HG03378 (cell line): Measurements from ENCODE around the gene MAPK1.
"Not testable (repeated sequence)": the region's sequence is repeated elsewhere in the genome, so short reads cannot be mapped to it uniquely, and the experiment has no call there.

Experiments used
- ATAC-seq: cut with Tn5 transposase; IDR thresholded peaks from one replicate; pipeline ENCODE4 v1.9.1; 2021; ENCODE audit warnings: mild to moderate bottlenecking, moderate library complexity; ENCODE audit not compliant: unreplicated experiment

MAPK1 gene

GRCh38 chr22:21867528-21868266, at the start of gene MAPK1:
TSS of gene MAPK1 (minus strand) at chr22:21867645. CDS start at chr22:21867440, 205 bp downstream.
- peak; percentile 83 for ATAC-seq

DNA sequence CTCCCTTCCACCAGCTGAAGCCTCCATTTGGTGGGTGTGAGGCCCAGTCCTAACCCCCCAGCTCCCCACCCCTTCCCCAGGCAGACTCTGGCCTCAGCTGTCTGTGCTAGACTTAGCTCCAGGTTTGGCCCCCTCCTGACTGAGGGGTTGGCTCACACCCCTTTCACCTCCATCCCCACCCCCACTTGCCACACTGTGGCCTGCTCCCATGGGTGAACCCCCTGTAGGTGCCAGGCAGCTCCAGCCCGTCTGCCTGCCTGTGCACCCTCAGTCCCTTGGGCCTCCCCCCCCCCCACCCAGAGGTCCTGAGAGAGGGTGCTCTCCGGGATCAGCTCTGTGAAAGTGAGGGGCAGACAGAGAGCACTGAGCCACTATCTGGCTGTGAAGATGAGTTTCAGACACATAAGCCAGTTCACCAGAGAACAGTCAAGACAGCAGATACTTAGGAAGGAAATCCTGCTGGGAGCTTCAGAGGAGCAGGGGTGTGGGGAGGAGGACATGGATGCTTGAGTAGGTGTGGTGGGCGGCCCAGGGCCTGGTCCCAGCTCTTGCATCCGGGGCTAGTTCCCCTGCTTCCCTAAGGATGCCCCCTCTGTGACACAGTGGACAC, 49.0 kb upstream of the MAPK1 start:
- ATAC-seq, result no peak

GRCh38 chr22:21915624-21916308, 48.3 kb upstream of the MAPK1 start:
- no peak for ATAC-seq

DNA sequence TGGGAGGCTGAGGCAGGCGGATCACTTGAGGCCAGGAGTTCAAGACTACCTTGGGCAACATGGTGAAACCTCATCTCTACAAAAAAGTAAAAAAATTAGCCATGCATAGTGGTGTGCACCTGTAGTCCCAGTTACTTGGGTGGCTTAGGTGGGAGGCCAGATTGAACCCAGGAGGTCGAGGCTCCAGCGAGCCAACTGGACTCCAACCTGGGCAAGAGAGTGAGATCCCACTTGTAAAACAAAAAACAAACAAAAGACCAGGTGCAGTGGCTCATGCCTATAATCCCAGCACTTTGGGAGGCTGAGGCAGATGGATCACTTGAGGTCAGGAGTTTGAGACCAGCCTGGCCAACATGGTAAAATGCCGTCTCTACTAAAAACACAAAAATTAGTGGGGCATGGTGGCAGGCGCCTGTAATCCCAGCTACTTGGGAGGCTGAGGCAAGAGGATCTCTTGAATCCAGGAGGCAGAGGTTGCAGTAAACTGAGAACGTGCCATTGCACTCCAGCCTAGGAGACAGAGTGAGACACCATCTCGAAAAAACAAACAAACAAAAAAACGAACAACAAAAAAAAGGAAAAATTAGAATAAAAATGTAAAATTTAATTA, 46.7 kb upstream of the MAPK1 start:
- not testable (repeated sequence) for ATAC-seq

GRCh38 chr22:21910367-21910766, 42.9 kb upstream of the MAPK1 start:
- ATAC-seq, result not testable (repeated sequence)

DNA sequence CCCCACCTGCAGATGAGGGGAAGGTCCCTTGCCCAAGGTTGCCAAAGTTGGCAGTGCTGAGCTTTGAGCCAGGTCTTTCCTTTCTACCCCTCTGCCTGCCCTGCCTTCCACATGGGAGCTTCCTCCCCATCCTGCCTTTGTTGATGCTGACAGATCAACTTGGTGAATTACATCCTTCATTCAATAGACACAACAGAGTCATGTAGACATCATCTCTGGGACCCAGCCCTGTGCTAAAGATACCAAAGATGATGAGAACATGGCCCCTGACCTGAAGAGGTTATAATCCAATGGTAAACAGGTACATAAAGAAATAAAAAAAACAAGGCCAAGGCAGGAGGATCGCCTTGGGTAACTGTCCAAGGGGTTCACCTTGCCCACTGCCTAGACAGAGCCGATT, 42.4 kb upstream of the MAPK1 start:
- no peak for ATAC-seq

GRCh38 chr22:21907638-21908522, 40.4 kb upstream of the MAPK1 start:
- ATAC-seq, result no peak

GRCh38 chr22:21905234-21905633, 37.8 kb upstream of the MAPK1 start:
- not testable (repeated sequence) for ATAC-seq

DNA sequence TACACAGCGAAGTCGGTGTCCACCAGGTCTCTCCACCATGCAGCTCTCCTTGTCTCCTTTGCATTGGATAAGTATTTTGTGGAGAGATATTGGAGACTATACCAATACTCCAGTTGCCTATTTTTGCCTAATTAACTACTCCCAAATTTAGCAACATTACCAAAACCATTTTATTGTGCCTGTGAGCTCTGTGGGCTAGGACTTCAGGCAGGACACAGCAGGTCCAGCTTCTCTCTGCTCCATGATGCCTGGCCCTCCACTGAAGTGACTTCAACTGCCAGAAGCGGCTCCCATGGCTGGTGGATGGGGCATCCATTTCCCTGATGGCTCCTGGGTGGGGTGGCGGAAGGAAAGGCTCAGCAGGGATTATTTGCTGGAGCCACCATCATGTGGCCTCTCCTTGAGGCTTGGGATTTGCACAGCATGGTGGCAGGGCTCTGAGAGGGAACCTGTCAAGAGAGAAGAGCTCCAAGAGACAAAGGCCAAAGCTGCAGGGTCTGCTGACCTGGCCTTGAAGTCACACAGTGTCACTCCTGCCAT, 36.9 kb upstream of the MAPK1 start:
- ATAC-seq, result no peak

DNA sequence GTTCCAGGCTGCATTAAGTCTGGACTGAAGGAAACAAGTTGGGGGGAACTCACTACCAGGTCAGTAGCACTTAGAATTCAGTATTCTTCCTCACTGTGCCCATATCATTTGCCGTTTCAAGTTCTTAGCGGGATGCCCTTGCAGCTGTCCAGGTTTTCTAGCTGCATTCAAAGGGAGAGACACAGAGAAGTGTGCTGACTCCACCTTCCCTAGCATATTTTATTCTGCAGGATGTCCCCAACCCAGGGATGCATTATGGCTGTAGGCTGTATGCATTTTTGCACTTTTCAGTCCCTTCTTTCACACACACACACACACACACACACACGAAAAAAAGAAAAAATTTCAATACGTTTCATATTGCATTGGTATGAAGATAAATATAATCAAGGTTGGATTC, 35.8 kb upstream of the MAPK1 start:
- ATAC-seq, result no peak

DNA sequence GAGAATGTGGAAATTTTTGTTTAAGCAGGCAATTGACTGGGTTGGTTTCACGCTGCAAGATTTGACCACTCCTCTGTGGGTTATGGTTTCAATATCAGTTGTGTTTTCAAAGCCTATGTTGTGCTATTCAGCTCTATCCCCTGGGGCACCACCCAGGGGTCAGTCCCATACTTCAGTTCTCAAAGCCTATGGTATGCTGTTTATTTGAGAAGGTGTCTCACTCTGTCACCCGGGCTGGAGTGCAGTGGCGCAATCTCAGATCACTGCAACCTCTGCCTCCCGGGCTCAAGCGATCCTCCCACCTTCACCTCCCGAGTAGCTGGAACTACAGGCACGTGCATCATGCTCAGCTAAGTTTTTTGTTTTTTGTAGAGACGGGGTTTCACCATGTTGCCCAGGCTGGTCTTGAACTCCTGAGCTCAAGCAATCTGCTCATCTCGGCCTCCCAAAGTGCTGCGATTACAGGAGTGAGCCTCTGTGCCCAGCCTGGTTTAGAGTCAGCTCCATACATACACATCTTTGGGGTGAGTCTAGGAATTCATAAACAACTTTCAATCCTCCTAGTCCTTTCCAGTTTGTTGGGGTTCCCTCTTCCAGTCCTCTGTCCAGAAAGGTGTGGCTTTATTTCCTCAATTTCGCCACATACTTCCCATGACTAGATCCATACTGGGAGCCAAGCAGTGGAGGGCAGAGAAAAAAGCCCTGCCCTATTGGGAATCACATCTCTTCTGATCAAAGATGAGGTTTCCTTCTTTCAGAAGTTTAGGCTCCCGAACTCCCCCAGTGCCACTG, 35.0 kb upstream of the MAPK1 start:
- no peak for ATAC-seq

DNA sequence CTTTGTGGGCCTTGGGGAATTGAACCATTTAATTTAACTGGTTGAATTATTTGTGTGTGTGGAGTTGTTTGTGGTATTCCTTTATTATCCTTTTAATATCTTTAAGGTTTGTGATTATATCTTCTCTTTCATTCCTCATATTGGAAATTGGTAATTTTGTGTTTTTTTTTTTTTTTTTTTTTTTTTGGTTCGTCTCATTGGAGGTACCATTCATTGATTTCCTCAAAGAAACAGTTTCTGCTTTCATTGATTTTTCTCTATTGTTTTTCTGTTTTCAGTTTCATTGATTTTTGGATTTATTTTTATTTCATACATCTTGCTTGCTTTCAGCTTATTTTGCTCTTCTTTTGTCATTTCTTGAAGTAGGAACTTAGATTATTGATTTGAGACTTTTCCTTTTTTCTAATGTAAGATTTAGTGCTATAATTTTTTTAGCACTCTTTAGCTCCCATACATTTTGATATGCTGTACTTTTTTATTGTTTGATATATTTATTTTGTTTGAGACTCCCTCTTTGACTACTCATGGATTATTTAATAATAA, 31.0 kb upstream of the MAPK1 start:
- ATAC-seq, result no peak

DNA sequence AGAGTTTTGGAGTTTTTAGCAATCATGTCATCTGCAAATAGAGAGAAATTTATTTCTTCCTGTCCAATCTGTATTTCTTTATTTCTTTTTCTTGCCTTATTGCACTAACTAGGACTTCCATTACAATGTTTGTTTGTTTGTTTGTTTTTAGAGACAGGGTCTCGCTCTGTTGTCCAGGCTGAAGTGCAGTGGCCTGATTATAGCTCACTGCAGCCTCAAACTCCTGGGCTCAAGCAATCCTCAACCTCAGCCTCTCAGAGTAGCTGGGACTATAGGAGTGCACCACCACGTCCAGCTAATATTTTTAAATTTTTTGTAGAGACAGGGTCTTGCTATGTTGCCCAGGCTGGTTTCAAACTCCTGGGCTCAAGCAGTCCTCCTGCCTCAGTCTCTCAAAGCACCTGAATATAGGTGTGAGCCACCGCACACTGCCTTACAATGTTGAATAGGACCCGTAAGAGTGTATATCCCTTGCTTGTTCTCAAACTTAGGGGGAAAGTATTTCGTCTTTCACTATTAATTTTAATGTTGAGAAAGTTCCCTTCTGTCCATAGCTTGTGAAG, 29.6 kb upstream of the MAPK1 start:
- ATAC-seq, result no peak

GRCh38 chr22:21896275-21896674, 28.8 kb upstream of the MAPK1 start:
- not testable (repeated sequence) for ATAC-seq

- no peak for ATAC-seq
Observed at GRCh38 chr22:21894799-21895198, 27.4 kb upstream of the MAPK1 start.

GRCh38 chr22:21889251-21889990, 22.0 kb upstream of the MAPK1 start:
- ATAC-seq, result no peak

- ATAC-seq, result no peak
Observed at GRCh38 chr22:21887841-21888240, 20.4 kb upstream of the MAPK1 start.

DNA sequence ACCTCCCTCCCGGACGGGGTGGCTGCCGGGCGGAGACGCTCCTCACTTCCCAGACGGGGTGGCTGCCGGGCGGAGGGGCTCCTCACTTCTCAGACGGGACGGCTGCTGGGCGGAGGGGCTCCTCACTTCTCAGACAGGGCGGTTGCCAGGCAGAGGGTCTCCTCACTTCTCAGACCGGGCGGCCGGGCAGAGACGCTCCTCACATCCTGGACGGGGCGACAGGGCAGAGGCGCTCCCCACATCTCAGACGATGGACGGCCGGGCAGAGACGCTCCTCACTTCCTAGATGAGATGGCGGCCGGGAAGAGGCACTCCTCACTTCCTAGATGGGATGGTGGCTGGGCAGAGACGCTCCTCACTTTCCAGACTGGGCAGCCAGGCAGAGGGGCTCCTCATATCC, 16.5 kb upstream of the MAPK1 start:
- not testable (repeated sequence) for ATAC-seq
